ENCODE data around the gene D2HGDH. TPM values are rescaled to one million over a fixed set of nuclear protein-coding genes. Genes with fewer than 3 reads are reported as not detected.

The D2HGDH gene
- total RNA-seq, 4 donors from 2014 or later = 24.7 to 58.8 (median 43.9) TPM

GRCh38 chr2:241690202-241690717, 44.2 kb upstream of the D2HGDH start:
- Histone ChIP-seq H3K4me3 (no peak overlapping the region), H3K27me3 (no peaks in the 10 kb centered on the region), H3K36me3 (peaks cover 0 to 53% (median 0%) of the 10 kb centered on the region in 3 donors), H3K4me1 (peaks cover 0 to 41% (median 20%) of the 10 kb centered on the region in 4 donors), H3K9me3 (no peaks in the 10 kb centered on the region), H3K27ac (no peak overlapping the region)
- WGBS, 2 donors = 80 to 85% methylated on average over 6 of the region's 6 CpGs
- TF ChIP-seq CTCF (IDR thresholded peaks at IDR 0.05) (no peak), POLR2A (IDR thresholded peaks at IDR 0.05) (no peak), EP300 (IDR thresholded peaks at IDR 0.05) (no peak)
- DNase-seq (ENCODE audit: low spot score in 2 of 2) = no peak

- no peak for DNase-seq (ENCODE audit: low spot score in 2 of 2)
- no peaks in the 10 kb centered on the region for H3K9me3 ChIP-seq
- H3K27me3 ChIP-seq = no peaks in the 10 kb centered on the region
- TF ChIP-seq EP300 (IDR thresholded peaks at IDR 0.05) = no peak
- TF ChIP-seq CTCF (IDR thresholded peaks at IDR 0.05) = no peak
- no peak for TF ChIP-seq POLR2A (IDR thresholded peaks at IDR 0.05)
- 81 to 84% methylated on average over 6 of the region's 6 CpGs for WGBS, 2 donors
- H3K4me1 ChIP-seq = peaks cover 0 to 31% (median 14%) of the 10 kb centered on the region in 4 donors
- H3K4me3 ChIP-seq = no peak overlapping the region
- H3K36me3 ChIP-seq = peaks cover 0 to 61% (median 0%) of the 10 kb centered on the region in 3 donors
- no peak overlapping the region for H3K27ac ChIP-seq
Measured at GRCh38 chr2:241692448-241692847, 42.0 kb upstream of the D2HGDH start.

- no peak for TF ChIP-seq EP300 (IDR thresholded peaks at IDR 0.05)
- H3K36me3 ChIP-seq = peaks cover 0 to 52% (median 0%) of the 10 kb centered on the region in 3 donors
- WGBS, 2 donors = 94 to 95% methylated on average over 4 of the region's 4 CpGs
- no peaks in the 10 kb centered on the region for H3K9me3 ChIP-seq
- no peak overlapping the region for H3K4me3 ChIP-seq
- peaks cover 0 to 3% (median 0%) of the 10 kb centered on the region in 4 donors for H3K4me1 ChIP-seq
- H3K27me3 ChIP-seq = no peaks in the 10 kb centered on the region
- DNase-seq (ENCODE audit: low spot score in 2 of 2) = no peak
- H3K27ac ChIP-seq = no peak overlapping the region
Measured at GRCh38 chr2:241695651-241696050, 38.8 kb upstream of the D2HGDH start.

- Histone ChIP-seq H3K4me3 (peak overlapping the region; percentile 74 to 98 (median 93)), H3K27ac (peak overlapping the region; percentile 83 to 98 (median 93)), H3K27me3 (no peaks in the 10 kb centered on the region), H3K4me1 (peaks cover 0 to 21% (median 14%) of the 10 kb centered on the region in 4 donors), H3K9me3 (peaks cover 0 to 3% (median 0%) of the 10 kb centered on the region in 4 donors), H3K36me3 (peaks cover 2 to 21% (median 7%) of the 10 kb centered on the region in 3 donors)
- TF ChIP-seq POLR2A (IDR thresholded peaks at IDR 0.05) (no peak), CTCF (IDR thresholded peaks at IDR 0.05) (peak in 2 of 5 experiments; percentile 53 to 55), EP300 (IDR thresholded peaks at IDR 0.05) (no peak)
- DNase-seq (ENCODE audit: low spot score in 2 of 2) = no peak
- WGBS, 2 donors = 2 to 5% methylated on average over 15 to 17 of the region's 17 CpGs
Measured at GRCh38 chr2:241701149-241701398, 33.4 kb upstream of the D2HGDH start.

GRCh38 chr2:241701399-241702154, 32.9 kb upstream of the D2HGDH start, which contains the start of gene ING5:
Gene ING5, plus strand, starts transcription at chr2:241702039. Its CDS starts 27 bp downstream, at chr2:241702066.
- Histone ChIP-seq H3K4me3 (peak within 1 kb of the TSS; percentile 74 to 98 (median 93)), H3K36me3 (peaks cover 3 to 24% (median 10%) of the 10 kb centered on the region in 3 donors), H3K9me3 (peaks cover 0 to 8% (median 0%) of the 10 kb centered on the region in 4 donors), H3K27me3 (no peaks in the 10 kb centered on the region), H3K27ac (peak within 1 kb of the TSS; percentile 83 to 98 (median 93)), H3K4me1 (peaks cover 0 to 21% (median 14%) of the 10 kb centered on the region in 4 donors)
- TF ChIP-seq POLR2A (IDR thresholded peaks at IDR 0.05) (peak; percentile 71 to 82), EP300 (IDR thresholded peaks at IDR 0.05) (peak in 1 of 2 donors; percentile 74), CTCF (IDR thresholded peaks at IDR 0.05) (peak in 2 of 5 experiments; percentile 54 to 66)
- WGBS, 2 donors = 0 to 1% methylated on average over 4 to 64 of the region's 96 CpGs
- DNase-seq (ENCODE audit: low spot score in 2 of 2) = peak; percentile 97 to 98
